GM23248 (cell line): Measurements from ENCODE around the gene NPHP4. TPM values are rescaled to one million over a fixed set of nuclear protein-coding genes. Genes with fewer than 3 reads are reported as not detected.

ENCODE experiments used
- DNase-seq: peaks from one replicate; pipeline ENCODE4 v3.0.0-alpha.2; 2015
- H2AFZ ChIP-seq: fragments of 200-600 bp; sonication (generic); 2 replicates; pipeline ENCODE4 v1.6.1; 2016; ENCODE audit warnings: antibody characterized with exemption
- H3F3A ChIP-seq: fragments of 200-600 bp; sonication (generic); 2 replicates; pipeline ENCODE4 v1.6.1; 2016; ENCODE audit warnings: mild to moderate bottlenecking, antibody characterized with exemption, mixed run types; ENCODE audit not compliant: insufficient read depth
- H3K27ac ChIP-seq: fragments of 200-600 bp; sonication (generic); 2 replicates; pipeline ENCODE4 v1.5.1; 2016; ENCODE audit warnings: mild to moderate bottlenecking
- H3K27me3 ChIP-seq: fragments of 200-600 bp; sonication (generic); replicated peaks from 2 replicates; pipeline ENCODE4 v1.6.1; 2016; ENCODE audit warnings: mild to moderate bottlenecking; ENCODE audit not compliant: insufficient read depth
- H3K36me3 ChIP-seq: fragments of 200-600 bp; sonication (generic); 2 replicates; pipeline ENCODE4 v1.6.1; 2016; ENCODE audit warnings: low read depth, mild to moderate bottlenecking
- H3K4me1 ChIP-seq: fragments of 200-600 bp; sonication (generic); 2 replicates; pipeline ENCODE4 v1.6.1; 2016; ENCODE audit warnings: mild to moderate bottlenecking; ENCODE audit not compliant: insufficient read depth
- H3K4me2 ChIP-seq: fragments of 200-600 bp; sonication (generic); one replicate; pipeline ENCODE4 v1.6.1; 2016; ENCODE audit warnings: mild to moderate bottlenecking; ENCODE audit not compliant: unreplicated experiment
- H3K4me3 ChIP-seq: fragments of 200-600 bp; sonication (generic); 2 replicates; pipeline ENCODE4 v1.5.1; 2016; ENCODE audit warnings: mild to moderate bottlenecking
- H3K79me2 ChIP-seq: fragments of 200-600 bp; sonication (generic); 2 replicates; pipeline ENCODE4 v1.6.1; 2016; ENCODE audit warnings: mild to moderate bottlenecking; ENCODE audit not compliant: insufficient read depth
- H3K9ac ChIP-seq: fragments of 200-600 bp; sonication (generic); 2 replicates; pipeline ENCODE4 v1.6.1; 2016; ENCODE audit warnings: mild to moderate bottlenecking
- H3K9me2 ChIP-seq: fragments of 200-600 bp; sonication (generic); 2 replicates; pipeline ENCODE4 v1.6.1; 2016; ENCODE audit warnings: mixed run types, mild to moderate bottlenecking, moderate library complexity; ENCODE audit not compliant: insufficient read depth
- H3K9me3 ChIP-seq: fragments of 200-600 bp; sonication (generic); one replicate; pipeline ENCODE4 v1.6.1; 2017; ENCODE audit warnings: low read depth
- H4K20me1 ChIP-seq: fragments of 200-600 bp; sonication (generic); 2 replicates; pipeline ENCODE4 v1.6.0; 2016; ENCODE audit not compliant: insufficient read depth
- EZH2 ChIP-seq: fragments of 200-600 bp; sonication (generic); IDR thresholded peaks from 2 replicates; pipeline ENCODE4 v1.6.1; 2018; ENCODE audit warnings: antibody characterized with exemption, mild to moderate bottlenecking; ENCODE audit not compliant: insufficient read depth, poor library complexity, severe bottlenecking
- EZH2phosphoT487 ChIP-seq: fragments of 200-600 bp; sonication (generic); IDR thresholded peaks from 2 replicates; pipeline ENCODE4 v1.6.1; 2018; ENCODE audit warnings: antibody characterized with exemption, moderate library complexity, mild to moderate bottlenecking, low read depth; ENCODE audit not compliant: insufficient read depth
- WGBS, 2 experiments: methylation state at CpG; one replicate each; pipeline ENCODE4 v1.1.6; 2015 to 2017; ENCODE audit warnings: low lambda C conversion rate in 2 of 2, low coverage in 1 of 2; ENCODE audit errors: missing lambda C conversion rate in 2 of 2; 5-methylcytosine and 5-hydroxymethylcytosine counted together
- in situ Hi-C: fragments of 300-500 bp; cut with MboI; formaldehyde crosslinking; loops from 2 replicates; pipeline ENCODE4 v1.15.0; 2020
- polyA plus RNA-seq: library from polyadenylated mRNA; unstranded; fragments of >200 nt; fragmentation: Nextera tagmentation; extraction: Ambion mirVana; gene quantifications from 2 replicates; pipeline ENCODE4 v1.2.1, GENCODE V29; 2016
- total RNA-seq: library from RNA; depleted of rRNA; stranded (reverse); fragments of >200 nt; shearing (Covaris generic); gene quantifications from 2 replicates; pipeline ENCODE4 v1.2.3, GENCODE V29; 2014

Gene NPHP4
- total and polyA plus RNA-seq, 2 experiments from 2014 or later: 4.0 to 4.2 TPM

DNA sequence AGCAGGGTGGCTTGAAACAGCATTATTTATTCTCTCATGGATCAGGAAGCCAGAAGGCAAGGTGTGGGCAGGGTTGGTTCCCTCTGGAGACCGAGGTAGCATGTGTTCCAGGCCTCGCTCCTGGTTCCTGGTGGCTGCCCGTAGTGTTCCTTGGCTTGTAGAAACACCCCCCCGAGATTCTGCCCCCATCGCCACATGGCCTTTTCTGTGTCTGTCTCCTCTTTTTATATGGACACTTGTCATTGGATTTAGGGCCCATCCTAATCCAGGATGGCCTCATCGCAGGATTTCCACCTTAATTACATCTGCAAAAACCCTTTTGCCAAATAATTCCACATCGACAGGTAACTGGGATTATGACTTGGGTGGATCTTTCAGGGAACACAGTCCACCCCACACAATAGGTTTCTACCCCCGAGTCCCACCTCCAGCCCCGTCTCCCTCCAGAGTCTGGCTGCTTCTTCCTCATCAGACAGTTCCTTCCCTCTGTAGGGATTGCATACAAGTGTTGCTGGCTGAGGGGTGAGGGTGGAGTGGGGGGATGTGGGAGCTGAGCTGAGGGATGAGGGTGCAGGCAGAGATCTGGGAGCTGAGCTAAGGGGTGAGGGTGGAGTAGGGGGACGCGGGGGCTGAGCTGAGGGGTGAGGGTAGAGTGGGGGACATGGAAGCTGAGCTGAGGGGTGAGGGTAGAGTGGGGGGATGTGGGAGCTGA, 12.3 kb upstream of the NPHP4 start:
- Histone ChIP-seq H3K36me3 (no peaks in the 10 kb centered on the region), H3K9me2 (no peaks in the 10 kb centered on the region), H4K20me1 (no peaks in the 10 kb centered on the region), H3K27ac (no peak overlapping the region), H3K9me3 (no peaks in the 10 kb centered on the region), H3K79me2 (no peaks in the 10 kb centered on the region), H3F3A (no peaks in the 10 kb centered on the region), H3K9ac (no peak overlapping the region), H3K4me3 (no peak overlapping the region), H2AFZ (no peak overlapping the region), H3K27me3 (no peaks in the 10 kb centered on the region), H3K4me2 (no peak overlapping the region), H3K4me1 (no peaks in the 10 kb centered on the region)
- no peak for DNase-seq
- in situ Hi-C loops: no loop called here
- 88 to 89% methylated on average over 9 to 11 of the region's 11 CpGs for WGBS, 2 experiments
- no peak for TF ChIP-seq EZH2
- no peak for TF ChIP-seq EZH2phosphoT487

DNA sequence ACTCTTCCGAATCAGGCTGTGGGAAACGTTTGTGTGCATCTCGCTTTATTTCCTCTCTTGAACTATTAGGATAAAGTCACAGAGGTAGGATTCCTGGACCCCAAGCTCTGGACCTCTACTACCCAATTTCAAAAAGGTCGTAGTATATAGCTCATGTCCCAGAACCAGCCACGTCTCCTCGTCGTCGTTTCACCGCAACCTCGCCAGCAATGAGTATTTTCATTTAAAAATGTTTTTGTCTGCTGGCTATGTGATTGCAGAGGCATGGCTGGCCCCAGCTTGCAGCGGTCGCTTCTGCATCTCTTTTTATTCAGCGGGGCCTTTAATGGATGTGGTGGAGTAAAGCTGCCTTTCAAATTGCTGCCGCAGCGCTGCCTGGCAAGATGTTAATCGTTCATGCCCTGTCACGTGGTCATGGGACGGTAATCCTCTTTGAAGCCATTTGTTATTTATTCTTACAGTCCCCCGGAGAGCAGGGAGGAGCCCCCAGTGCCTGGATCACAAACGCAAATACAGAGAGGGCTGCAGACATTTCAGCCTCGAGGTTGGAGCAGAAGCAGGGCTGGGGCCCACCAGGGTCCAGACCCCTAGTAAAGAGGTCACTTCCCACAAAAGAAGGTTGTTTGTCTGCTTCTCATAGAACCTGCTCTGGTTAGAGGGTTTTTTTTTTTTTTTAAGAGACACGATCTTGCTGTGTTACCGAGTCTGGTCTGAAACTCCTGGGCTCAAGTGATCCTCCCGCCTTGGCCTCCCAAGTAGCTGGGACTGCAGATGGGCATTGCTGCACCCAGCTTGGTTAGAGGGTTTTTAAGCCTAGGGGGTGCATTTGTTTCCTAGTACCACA, 11.6 kb upstream of the NPHP4 start:
- H3K9me2 ChIP-seq: no peaks in the 10 kb centered on the region
- no peaks in the 10 kb centered on the region for H3F3A ChIP-seq
- in situ Hi-C loops: no loop called here
- H3K27ac ChIP-seq: no peak overlapping the region
- 69 to 72% methylated on average over 24 of the region's 24 CpGs for WGBS, 2 experiments
- H3K4me2 ChIP-seq: no peak overlapping the region
- H3K4me1 ChIP-seq: no peaks in the 10 kb centered on the region
- no peaks in the 10 kb centered on the region for H4K20me1 ChIP-seq
- H3K9me3 ChIP-seq: no peaks in the 10 kb centered on the region
- TF ChIP-seq EZH2 (no peak), EZH2phosphoT487 (no peak)
- no peak for DNase-seq
- H3K9ac ChIP-seq: no peak overlapping the region
- no peaks in the 10 kb centered on the region for H3K36me3 ChIP-seq
- no peak overlapping the region for H3K4me3 ChIP-seq
- no peaks in the 10 kb centered on the region for H3K79me2 ChIP-seq
- H2AFZ ChIP-seq: no peak overlapping the region
- no peaks in the 10 kb centered on the region for H3K27me3 ChIP-seq

DNA sequence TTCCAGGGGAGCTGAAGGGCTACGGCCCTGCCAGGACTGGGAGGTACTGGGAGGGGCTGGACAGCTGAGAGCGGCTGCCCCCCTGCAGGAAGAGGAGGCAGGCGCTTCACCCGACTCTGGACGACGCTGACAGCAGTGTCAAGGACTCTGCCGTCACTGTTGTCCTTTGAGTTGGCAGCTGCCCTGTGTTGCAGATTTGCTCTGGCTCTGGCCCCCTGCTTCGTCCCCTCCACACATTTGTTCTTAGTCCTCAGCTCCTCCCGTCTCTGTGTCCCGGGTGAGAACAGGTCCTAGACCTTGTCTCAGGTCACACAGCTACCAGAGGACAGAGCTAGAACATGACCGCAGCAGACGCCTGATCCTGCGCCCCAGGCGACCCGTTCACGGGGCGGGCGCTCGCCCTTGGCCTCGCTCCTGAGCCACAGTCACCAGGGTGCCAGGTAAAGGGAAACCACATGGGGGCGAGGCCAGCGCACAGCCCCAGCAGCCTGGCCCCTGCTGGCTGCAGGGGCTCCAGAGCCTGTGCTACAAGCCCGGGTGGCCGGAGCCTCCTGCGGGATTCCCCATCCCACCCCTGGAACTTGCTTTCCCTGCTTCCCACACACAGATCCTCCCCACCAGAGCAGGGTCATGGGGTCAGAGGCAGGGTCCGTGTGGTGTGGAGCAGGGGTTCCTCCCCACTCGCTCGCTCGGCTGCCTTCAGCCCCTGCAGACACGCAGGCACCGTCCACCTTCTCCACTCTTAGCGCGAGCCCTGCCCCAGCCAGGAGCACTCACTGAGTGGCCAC, 10.7 kb upstream of the NPHP4 start:
- TF ChIP-seq EZH2phosphoT487: no peak
- no peak for TF ChIP-seq EZH2
- WGBS, 2 experiments: 89 to 90% methylated on average over 30 to 33 of the region's 33 CpGs
- Histone ChIP-seq H3K4me2 (no peak overlapping the region), H3K27ac (no peak overlapping the region), H3K9me2 (no peaks in the 10 kb centered on the region), H3K79me2 (no peaks in the 10 kb centered on the region), H3F3A (no peaks in the 10 kb centered on the region), H3K27me3 (no peaks in the 10 kb centered on the region), H2AFZ (no peak overlapping the region), H3K4me3 (no peak overlapping the region), H4K20me1 (no peaks in the 10 kb centered on the region), H3K9ac (no peak overlapping the region), H3K9me3 (no peaks in the 10 kb centered on the region), H3K4me1 (no peaks in the 10 kb centered on the region), H3K36me3 (no peaks in the 10 kb centered on the region)
- in situ Hi-C loops: no loop called here
- DNase-seq: no peak

- no peak overlapping the region for H3K4me2 ChIP-seq
- H2AFZ ChIP-seq: no peak overlapping the region
- no peaks in the 10 kb centered on the region for H4K20me1 ChIP-seq
- H3K9me3 ChIP-seq: no peaks in the 10 kb centered on the region
- 70 to 71% methylated on average over 13 of the region's 13 CpGs for WGBS, 2 experiments
- no peaks in the 10 kb centered on the region for H3K4me1 ChIP-seq
- H3K79me2 ChIP-seq: no peaks in the 10 kb centered on the region
- TF ChIP-seq EZH2phosphoT487 (no peak), EZH2 (no peak)
- H3K4me3 ChIP-seq: no peak overlapping the region
- in situ Hi-C loops: no loop called here
- DNase-seq: no peak
- no peaks in the 10 kb centered on the region for H3F3A ChIP-seq
- no peaks in the 10 kb centered on the region for H3K27me3 ChIP-seq
- H3K9ac ChIP-seq: no peak overlapping the region
- H3K9me2 ChIP-seq: no peaks in the 10 kb centered on the region
- no peaks in the 10 kb centered on the region for H3K36me3 ChIP-seq
- H3K27ac ChIP-seq: no peak overlapping the region
Observed at GRCh38 chr1:6001992-6002576, 9.9 kb upstream of the NPHP4 start.
